Activated naive CD4-positive, alpha-beta T cell (primary cell): ENCODE measurements around the gene RNASEH2C.
A peak's percentile ranks its signal among the peaks of the same experiment; 100 is the strongest.
"Not testable (repeated sequence)": the region's sequence is repeated elsewhere in the genome, so short reads cannot be mapped to it uniquely, and the experiment has no call there.

Experiments used
- DNase-seq, 4 experiments: peaks; one replicate each; lab custom pipeline; 2025; lab: John Stamatoyannopoulos, UW

RNASEH2C gene

DNA sequence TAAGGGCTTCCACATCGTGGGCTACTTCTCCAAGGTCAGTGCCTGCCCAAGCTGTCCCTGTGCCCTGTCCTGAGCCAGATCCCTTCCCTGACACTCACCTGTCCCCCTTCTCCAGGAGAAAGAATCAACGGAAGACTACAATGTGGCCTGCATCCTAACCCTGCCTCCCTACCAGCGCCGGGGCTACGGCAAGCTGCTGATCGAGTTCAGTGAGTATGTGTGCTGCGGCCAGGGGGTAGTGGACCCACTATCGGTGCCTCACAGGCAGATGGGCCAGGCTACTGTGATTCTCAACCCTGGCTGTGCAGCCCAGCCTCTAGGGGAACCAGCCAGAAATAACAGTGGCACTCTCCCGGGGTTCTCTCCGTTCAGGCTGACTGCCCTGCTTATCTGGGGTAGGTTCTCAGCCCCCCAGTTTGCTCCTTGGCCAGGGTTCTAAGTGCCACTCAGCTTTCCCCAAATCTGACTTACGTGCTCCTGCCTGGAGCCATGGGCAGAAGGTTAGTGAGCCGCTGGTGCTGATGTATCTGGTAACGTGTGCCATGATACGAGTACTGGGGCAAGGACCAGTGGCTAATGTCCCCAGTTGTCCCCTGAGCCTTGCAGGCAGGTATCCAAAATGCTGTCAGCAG is 3.7 kb downstream of the RNASEH2C start:
- DNase-seq = no peak

DNA sequence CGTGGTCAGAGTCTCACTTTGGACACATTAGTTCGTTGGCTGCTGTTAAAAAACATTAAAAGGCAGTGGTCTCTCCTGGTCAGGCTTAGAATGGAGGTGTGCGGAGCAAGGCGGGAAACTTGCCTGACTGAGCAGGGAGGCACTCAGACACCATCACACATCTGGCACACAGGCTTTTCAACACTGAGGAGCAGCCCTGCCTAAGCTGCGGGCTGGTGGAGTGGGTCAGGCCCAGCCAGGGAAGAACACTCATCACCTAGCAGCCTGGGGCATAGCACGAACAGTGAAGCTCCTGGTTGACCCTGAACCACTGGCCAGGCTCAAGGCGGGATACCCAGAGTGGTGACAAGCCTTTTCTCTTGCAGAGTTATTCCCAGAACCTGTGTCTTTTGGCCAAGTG is 4.3 kb downstream of the RNASEH2C start:
- DNase-seq = no peak

DNA sequence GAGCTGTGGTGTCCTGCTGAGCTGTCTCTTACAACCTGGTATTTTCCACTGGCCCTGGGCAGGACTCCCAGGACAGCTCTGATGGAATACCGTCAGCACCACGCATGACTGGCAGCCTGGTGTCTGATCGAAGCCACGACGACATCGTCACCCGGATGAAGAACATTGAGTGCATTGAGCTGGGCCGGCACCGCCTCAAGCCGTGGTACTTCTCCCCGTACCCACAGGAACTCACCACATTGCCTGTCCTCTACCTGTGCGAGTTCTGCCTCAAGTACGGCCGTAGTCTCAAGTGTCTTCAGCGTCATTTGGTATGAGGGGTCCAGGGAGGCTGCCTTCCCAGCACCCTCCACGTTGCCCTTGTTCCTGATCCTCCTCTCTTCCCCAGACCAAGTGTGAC is 6.2 kb downstream of the RNASEH2C start:
- no peak for DNase-seq

DNA sequence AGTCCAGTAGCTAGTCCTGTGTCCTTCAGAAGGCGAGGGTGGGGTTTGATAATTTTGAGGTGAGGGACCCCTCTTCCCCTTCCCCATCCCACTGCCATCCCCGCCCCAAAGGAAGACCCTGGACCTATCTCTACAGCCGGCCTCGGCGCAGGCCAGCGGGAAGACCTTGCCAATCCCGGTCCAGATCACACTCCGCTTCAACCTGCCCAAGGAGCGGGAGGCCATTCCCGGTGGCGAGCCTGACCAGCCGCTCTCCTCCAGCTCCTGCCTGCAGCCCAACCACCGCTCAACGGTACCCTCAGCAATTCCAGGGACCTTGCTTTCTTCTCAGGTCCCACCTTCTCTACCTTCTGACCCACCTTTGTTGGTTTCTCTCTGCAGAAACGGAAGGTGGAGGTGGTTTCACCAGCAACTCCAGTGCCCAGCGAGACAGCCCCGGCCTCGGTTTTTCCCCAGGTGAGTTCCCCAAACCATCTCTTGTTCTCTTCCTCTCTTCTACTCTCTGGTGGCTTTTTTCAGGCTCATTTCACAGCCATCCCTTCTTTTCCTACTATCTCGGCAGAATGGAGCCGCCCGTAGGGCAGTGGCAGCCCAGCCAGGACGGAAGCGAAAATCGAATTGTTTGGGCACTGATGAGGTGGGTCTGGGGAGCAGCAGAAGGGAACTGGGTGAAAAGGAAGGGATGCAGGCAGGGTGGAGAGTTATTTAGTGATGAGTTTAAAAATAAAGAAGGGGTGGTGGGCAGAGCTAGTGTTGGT is 7.2 kb downstream of the RNASEH2C start:
- no peak for DNase-seq

DNA sequence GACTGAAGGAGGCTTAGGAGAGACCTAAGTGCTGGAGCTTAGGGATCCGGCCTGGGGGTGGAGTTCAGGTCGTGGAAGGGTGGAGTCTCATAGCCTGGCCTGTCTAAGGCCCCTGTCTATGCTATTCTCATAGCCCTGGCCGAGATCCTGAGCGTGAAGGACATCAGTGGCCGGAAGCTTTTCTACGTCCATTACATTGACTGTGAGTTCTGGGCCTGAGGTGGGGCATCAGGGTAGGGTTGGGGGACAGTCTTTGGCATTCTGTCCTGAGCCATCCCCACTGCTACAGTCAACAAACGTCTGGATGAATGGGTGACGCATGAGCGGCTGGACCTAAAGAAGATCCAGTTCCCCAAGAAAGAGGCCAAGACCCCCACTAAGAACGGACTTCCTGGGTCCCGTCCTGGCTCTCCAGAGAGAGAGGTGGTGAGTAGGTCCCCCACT is 7.9 kb downstream of the RNASEH2C start:
- no peak for DNase-seq

DNA sequence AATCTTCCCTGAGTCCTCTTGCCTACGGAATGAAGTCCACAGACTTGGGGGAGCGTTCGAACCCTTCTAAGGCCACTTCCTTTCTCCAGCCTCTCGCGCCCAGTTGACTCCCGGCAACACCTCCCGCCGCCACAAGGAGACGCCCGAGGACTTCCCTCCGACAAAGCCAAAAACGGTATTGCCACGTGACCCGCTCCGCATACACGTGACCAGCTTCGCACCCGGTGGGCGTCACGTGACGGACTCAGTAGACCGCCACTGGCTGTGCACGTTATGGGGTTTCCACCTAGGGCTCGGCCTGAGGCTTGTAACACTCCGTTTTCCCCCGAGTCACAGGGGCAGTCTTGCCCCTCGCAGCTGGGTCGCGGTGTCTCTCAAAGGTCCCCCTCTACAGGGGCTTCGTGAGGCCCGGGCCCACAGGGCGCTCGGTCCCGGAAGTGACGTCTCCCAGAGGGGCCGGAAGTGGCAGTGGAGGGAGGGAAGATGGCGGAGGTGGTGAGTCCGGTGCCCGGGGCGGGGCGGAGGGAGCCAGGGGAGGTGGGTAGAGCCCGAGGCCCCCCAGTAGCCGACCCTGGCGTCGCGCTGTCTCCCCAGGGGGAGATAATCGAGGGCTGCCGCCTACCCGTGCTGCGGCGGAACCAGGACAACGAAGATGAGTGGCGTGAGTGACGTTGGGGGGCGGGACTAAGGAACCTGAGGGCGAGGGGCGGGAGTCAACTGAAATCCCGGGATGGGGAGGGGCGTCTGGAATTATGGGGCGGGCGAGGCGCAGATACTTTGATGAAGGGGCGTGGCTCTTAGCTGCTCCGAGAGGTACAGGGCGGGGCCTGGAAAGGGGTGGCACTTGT is 8.6 kb downstream of the RNASEH2C start, which contains the start of gene KAT5:
Gene KAT5, plus strand, starts transcription at position 468 of the 848 bp plus-strand sequence. Its CDS starts 16 bp downstream, at position 484.
- DNase-seq = peak; percentile 93 to 99 (median 96)

DNA sequence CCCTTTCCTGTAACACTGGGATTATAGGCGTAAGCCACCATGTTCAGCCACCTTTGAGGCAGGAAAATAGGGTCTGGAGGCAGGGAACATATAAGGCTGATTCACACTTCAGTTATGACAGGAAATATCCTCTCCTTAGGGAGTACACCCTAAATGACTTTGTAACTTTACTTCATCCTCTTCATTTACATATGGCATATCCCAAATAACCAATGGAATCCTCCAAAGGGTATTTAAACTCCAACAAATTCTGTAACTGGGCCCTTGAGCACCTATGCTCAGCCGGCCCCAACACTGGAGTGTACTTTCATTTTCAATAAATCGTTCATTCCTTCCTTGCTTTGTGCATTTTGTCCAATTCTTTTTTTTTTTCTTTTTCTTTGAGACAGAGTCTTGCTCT is 10.2 kb downstream of the RNASEH2C start:
- DNase-seq = no peak

DNA sequence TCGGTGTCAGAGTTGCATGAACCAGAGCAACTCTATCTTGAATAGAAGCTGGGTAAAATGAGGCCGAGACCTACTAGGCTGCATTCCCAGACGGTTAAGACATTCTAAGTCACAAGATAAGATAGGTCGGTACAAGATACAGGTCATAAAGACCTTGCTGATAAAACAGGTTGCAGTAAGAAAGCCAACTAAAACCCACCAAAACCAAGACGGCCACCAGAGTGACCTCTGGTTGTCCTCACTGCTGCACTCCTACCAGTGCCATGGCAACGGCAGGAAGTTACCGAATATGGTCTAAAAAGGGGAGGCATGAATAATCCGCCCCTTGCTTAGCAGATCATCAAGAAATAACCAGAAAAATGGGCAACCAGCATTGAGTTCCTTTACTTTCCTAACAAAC is 10.9 kb downstream of the RNASEH2C start:
- no peak for DNase-seq

DNA sequence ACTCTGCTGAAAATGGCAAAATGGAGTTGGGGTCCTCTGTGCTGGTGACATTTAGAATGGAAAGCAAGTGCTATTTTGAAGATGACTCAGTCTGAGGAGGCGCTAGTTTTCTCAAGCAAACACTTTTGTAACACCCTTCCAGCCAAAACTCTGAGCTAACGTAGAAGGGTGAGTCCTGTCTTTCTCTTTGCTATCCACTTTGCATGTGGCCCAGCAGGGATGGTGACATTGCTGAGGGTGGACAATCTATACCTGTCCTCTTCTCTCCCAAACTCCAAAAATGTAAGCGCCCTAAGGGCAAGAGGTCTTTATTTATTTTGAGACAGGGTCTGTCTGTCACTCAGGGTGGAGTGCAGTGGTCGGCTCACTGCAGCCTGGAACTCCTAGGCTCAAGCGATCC is 12.1 kb downstream of the RNASEH2C start:
- DNase-seq = no peak

DNA sequence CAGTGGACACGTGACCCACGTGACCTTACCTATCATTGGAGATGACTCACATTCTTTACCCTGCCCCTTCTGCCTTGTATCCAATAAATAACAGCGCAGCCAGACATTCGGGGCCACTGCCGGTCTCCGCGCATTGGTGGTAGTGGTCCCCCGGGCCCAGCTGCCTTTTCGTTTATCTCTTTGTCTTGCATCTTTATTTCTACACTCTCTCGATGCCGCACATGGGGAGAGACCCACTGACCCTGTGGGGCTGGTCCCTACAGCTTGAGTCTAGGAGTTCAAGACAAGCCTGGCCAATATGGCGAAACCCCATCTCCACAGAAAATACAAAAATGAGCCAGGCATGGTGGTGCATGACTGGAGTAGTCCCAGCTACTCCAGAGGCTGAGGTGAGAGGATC is 13.6 kb downstream of the RNASEH2C start:
- DNase-seq = not testable (repeated sequence)

DNA sequence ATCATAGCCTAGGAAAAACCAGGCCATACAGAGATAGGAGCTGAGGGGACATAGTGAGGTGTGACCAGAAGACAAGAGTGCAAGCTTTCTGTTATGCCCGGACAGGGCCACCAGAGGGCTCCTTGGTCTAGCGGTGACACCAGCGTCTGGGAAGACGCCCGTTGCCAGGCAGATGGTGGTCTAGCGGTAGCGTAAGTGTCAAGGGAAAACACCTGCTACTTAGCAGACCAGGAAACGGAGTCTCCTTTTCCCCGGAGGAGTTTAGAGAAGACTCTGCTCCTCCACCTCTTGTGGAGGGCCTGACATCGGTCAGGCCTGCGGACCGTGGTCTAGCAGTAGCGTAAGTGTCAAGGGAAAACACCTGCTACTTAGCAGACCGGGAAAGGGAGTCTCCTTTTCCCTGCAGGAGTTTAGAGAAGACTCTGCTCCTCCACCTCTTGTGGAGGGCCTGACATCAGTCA is 14.3 kb downstream of the RNASEH2C start:
- DNase-seq = peak; percentile 15 to 56 (median 33)

DNA sequence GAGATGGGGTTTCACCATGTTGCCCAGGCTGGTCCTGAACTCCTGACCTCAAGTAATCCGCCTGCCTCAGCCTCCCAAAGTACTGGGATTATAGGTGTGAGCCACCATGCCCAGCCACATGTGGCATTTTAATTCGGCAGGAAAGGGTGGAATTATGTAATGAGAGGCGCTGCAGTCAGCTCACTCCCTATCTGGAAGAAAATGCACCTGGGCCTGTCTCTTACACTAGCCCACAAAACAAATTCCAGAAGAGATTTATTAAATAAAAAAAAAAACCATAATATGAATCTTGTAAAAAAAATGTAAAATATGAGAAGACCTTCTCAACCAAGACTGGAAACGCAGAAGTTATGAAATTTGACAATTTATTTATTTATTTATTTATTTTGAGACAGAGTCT is 16.8 kb downstream of the RNASEH2C start:
- DNase-seq = no peak

DNA sequence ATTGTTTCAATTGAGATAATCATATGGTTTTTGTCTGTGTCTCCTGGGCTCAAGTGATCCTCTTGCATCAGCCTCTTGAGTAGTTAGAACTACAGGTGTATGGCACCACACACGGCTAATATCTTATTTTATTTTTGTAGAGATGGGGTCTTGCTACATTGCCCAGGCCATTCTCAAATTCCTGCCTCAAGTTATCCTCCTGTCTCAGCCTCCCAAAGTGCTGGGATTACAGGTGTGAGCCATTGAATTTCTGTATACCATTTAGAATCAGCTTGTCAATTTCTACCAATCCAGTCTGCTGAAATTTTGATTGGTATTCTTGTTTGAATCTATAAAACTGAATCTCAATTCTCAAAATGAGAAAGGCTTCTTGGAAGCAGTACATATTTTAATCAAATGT is 18.9 kb downstream of the RNASEH2C start:
- DNase-seq = no peak

DNA sequence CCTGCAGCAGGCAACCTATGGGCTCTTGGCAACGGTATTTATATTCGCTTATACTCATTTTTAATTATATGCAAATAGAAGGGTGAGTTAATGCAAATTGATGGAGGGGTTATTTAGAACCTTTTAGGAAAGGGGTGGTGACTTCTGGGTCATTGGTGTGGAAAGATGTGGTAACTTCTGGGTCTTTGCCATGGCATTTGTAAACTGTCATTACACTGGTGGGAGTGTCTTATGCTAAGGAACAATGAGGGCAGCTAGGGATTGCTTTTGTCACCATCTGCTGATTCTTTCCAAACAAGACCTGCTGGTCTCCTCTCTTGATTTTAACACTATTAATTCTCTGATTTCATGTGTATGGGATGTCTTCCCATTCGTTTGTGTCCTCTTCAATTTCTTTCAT is 20.2 kb downstream of the RNASEH2C start:
- no peak for DNase-seq

DNA sequence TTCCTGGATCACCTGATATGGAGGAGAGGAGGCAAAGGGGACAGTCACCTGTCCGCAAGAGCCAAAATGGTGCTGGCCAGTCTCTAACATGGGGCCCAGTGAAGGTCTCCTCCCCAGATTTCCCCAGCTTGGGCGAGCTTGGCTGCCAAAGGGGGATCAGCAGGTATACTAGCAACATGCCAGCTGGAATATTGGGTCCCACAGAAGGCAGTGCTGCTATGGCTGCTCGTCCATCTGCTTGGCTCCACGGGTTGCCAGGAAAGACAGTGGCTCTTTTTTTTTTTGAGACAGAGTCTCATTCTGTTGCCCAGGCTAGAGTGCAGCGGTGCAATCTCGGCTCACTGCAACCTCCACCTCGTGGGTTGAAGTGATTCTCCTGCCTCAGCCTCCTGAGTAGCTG is 21.3 kb downstream of the RNASEH2C start:
- DNase-seq = no peak

DNA sequence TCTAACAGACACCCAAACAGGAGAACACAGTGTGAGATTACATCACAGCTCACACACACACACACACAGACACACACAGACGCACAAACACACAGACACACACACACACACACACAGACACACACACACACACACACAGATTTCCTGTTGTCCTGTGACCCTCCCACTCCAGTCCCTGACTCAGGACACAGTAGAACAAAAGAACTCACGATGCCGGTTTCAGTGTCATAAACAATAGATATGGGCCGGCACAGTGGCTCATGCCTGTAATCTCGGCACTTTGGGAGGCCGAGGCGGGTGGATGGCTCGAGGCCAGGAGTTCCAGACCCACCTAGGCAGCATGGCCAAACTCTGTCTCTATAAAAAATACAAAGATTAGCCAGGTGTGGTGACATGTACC is 22.4 kb downstream of the RNASEH2C start:
- DNase-seq = no peak

DNA sequence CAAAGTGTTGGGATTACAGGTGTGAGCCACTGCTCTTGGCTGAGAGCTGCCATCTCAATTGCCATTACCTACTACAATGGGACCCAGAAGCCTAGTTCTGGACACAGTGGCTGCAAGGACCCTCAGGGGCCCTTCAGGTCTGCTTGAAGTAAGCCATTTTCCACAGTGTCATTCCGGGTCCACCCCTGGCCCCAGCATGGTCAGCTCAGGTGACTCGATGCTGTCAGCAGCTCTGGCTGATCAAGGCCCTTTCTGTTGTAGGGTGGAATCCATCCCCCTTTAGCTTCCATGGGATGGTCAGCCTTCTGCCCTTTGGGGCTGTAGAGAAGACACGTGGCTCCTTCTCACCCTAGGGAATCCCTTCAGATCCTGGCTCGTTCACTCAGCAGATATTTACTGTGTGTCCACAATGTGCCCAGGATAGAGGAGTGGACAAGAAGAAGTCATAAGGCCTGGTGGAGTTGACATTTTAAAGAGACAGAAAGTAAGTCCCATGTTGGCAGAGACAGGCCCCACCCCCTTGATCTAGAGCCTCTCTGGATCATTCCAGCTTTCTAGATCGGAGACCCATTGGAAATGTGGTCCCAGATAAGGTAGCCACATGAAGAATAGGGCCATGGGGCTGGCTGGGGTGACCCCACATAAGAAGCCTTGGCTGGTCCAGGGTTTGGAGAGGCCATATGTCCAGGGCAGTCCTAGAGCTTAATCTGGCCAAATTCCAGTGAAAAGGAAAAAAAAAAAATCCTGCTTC is 23.6 kb downstream of the RNASEH2C start:
- no peak for DNase-seq

DNA sequence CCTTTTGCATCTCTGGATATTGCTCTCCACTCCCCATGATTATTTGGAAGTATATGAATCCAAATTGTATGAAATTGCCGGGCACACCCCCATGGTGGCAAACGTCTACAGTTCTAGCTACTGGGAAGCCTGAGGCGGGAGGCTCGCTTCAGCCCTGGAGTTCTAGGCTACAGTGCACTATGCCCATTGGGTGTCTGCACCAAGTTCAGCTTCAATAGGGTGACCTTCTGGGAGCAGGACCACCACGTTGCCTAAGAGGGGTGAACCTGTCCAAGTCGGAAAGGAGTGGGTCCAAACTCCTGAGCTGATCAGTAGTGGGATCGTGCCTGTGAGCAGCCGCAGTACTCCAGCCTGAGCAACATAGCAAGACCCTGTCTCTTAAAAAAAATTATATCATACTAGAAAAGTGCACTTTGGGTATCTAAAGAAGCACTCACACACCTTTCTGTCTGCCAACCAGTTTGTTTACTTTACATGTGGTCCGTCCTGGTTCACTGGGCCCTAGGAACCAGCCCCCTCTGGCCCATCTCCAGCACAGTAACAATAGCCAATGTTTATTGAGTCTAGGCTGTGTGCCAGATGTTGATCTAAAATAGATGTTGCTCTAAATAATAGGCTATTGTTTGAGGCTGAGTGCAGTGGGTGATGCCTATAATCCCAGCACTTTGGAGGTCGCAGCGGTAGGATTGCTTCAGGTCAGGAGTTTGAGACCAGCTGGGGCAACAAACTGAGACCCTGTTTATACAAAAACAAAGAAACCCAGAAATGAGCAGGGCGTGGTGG is 24.9 kb downstream of the RNASEH2C start:
- no peak for DNase-seq

DNA sequence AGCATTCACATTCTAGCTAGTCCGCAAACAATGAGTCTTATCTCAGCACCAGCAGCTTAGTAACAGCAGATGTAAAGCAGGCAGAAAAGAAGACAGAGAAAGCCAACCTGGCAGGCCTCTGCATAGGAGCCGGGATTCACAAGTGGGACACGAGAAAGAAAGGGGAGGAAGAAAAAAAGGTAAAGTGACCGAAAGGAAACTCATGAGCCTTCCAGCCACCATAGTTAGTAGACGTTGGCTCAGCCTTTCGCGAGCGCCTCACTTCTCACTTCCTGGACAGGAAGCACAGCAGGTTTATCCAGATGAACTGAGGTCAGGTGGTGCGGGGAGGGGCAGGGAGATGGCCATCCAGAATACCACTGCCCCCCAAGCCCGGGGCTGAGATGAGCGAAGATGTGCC is 28.2 kb downstream of the RNASEH2C start:
- DNase-seq = no peak

DNA sequence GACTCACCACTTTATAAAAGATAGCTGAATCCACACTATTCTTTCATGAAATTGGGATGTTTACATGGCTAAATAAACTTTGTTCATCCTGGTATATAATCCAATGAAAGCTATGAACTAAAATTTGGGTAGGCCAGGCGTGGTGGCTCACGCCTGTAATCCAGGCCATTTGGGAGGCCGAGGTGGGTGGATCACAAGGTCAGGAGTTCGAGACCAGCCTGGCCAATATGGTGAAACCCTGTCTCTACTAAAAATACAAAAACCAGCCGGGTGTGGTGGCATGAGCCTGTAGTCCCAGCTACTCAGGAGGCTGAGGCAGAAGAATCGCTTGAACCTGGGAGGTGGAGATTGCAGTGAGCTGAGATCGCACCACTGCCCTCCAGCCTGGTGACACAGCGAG is 28.8 kb downstream of the RNASEH2C start:
- not testable (repeated sequence) for DNase-seq

DNA sequence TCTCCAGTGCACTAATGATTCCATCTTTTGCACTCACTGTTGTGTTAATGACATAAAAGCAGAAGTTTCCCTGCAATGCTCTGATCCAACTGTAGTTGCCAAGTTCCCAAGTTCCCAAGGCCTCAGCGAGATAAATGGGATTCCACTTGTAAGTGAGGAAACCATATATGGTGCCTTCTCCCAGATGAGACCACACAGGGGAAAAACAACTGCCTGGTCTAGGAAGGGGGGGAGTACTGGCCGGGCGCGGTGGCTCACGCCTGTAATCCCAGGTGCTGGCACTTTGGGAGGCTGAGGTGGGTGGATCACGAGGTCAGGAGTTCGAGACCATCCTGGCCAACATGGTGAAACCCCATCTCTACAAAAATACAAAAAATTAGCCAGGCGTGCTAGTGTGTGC is 34.6 kb downstream of the RNASEH2C start:
- DNase-seq = no peak
